Activated CD8-positive, alpha-beta T cell treated with anti-CD3 and anti-CD28 coated beads for 36 hours (primary cell): ENCODE results near the gene EID2. TPM values are rescaled to one million over a fixed set of nuclear protein-coding genes. Genes with fewer than 3 reads are reported as not detected.

Experiments used
- ATAC-seq: fragments of 200-7000 bp; cut with Tn5 transposase; one replicate; pipeline ENCODE4 v1.10.0; 2021; ENCODE audit warnings: mild to moderate bottlenecking, moderate library complexity
- CTCF ChIA-PET: fragments of 350-600 bp; sonication (Branson Sonifier 250); formaldehyde crosslinking; loops from one replicate; lab custom pipeline; 2021; ENCODE audit warnings: antibody characterized with exemption; lab: Charles Lee
- POLR2A ChIA-PET: fragments of 350-600 bp; sonication (Branson Sonifier 250); formaldehyde crosslinking; loops from one replicate; lab custom pipeline; 2021; ENCODE audit warnings: antibody characterized with exemption; lab: Charles Lee
- DNase-seq: peaks from one replicate; pipeline ENCODE4 v3.0.0-alpha.2; 2020
- H3K27ac Mint-ChIP-seq: one replicate; pipeline ENCODE4 v1.8.0; 2021; ENCODE audit warnings: mild to moderate bottlenecking, mixed read lengths
- H3K27me3 Mint-ChIP-seq: one replicate; pipeline ENCODE4 v1.8.0; 2021; ENCODE audit warnings: mixed read lengths
- H3K36me3 Mint-ChIP-seq: one replicate; pipeline ENCODE4 v1.8.0; 2021; ENCODE audit warnings: low read depth, mixed read lengths
- H3K4me1 Mint-ChIP-seq: one replicate; pipeline ENCODE4 v1.8.0; 2021; ENCODE audit warnings: low read depth, mixed read lengths
- H3K4me3 Mint-ChIP-seq: one replicate; pipeline ENCODE4 v1.8.0; 2021; ENCODE audit warnings: mild to moderate bottlenecking, moderate library complexity, mixed read lengths
- H3K9me3 Mint-ChIP-seq: one replicate; pipeline ENCODE4 v1.8.0; 2021; ENCODE audit warnings: mixed read lengths
- intact Hi-C: fragments of 100-400 bp; cut with micrococcal nuclease; formaldehyde crosslinking; loops from one replicate; pipeline ENCODE4 v1.10.0; 2022
- total RNA-seq, 2 experiments: library from RNA; stranded (reverse); gene quantifications; one replicate each; pipeline ENCODE4 v1.2.3, GENCODE V29; 2021
- TF ChIP-seq, protein P1 (sequence below): fragments of 200-600 bp; IDR thresholded peaks from one replicate; pipeline ENCODE4 v1.8.0; 2022; ENCODE audit warnings: antibody characterized with exemption, mild to moderate bottlenecking

EID2 gene
- total RNA-seq, 2 experiments from 2014 or later, result 11.1 to 11.7 TPM

DNA sequence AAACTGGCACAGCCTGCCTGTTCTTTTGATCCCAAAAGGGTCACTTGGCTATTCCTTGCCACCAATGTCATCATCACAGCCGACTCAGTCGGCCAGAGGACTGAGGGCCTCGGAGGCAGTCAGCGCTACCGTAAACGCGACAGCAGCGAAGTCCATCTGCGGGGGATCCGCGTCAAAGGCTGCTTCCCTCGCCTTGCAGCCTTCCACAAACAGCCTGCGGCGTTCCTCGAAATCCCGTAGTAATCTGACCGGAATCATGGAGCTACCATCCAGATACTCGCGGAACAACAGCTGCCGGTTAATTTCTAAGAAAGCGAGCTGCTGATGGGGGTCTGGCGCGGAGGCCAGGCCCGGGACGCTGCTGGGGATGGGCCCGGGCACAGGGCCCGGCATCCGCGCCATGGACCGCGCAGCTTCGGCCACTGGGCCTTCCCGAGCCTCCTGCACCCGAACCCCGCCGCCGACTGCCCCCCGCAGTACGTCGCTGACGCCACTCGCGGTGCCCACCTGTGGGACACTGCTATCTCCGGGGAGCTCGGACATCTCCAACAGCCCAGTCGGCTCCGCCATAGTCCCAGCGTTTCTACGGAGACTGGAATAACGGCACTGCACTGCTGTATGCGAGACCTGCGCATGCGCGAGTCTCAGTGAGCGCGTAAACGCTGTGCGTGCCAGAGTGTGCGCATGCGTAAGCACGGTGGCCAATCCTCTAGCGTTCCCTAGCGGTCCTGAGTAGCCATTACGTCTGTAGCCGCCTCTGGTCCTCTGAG, 7.5 kb downstream of the EID2 start, which contains the start of gene EID2B:
EID2B (minus strand) TSS at position 620 of the 770 bp plus-strand sequence; CDS start at position 570, 50 bp downstream.
- ChIA-PET CTCF (interaction anchor here (0.6 to 4.5 kb wide), 33 partner anchors 10 to 193 kb away, joined by 3 to 52 read pairs (median 4); partner anchors contain the start of genes DLL3, MED29, PAF1 and PLEKHG2), POLR2A (interaction anchor here (0.6 to 1.4 kb wide), 11 partner anchors 47 to 195 kb away, joined by 3 to 12 read pairs (median 3); partner anchors contain the start of genes RPS16, SAMD4B and SUPT5H)
- Mint-ChIP-seq H3K9me3 (no peaks in the 10 kb centered on the region), H3K27ac (peak within 1 kb of the TSS; percentile 85), H3K27me3 (no peaks in the 10 kb centered on the region), H3K36me3 (peaks cover 3% of the 10 kb centered on the region), H3K4me3 (peak within 1 kb of the TSS; percentile 92), H3K4me1 (peaks cover 22% of the 10 kb centered on the region)
- DNase-seq (peak; percentile 95), ATAC-seq (peak; percentile 99)
- TF ChIP-seq, protein P1, sequence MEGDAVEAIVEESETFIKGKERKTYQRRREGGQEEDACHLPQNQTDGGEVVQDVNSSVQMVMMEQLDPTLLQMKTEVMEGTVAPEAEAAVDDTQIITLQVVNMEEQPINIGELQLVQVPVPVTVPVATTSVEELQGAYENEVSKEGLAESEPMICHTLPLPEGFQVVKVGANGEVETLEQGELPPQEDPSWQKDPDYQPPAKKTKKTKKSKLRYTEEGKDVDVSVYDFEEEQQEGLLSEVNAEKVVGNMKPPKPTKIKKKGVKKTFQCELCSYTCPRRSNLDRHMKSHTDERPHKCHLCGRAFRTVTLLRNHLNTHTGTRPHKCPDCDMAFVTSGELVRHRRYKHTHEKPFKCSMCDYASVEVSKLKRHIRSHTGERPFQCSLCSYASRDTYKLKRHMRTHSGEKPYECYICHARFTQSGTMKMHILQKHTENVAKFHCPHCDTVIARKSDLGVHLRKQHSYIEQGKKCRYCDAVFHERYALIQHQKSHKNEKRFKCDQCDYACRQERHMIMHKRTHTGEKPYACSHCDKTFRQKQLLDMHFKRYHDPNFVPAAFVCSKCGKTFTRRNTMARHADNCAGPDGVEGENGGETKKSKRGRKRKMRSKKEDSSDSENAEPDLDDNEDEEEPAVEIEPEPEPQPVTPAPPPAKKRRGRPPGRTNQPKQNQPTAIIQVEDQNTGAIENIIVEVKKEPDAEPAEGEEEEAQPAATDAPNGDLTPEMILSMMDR, result peak; percentile 98
- intact Hi-C loops, result loop anchor here (5.0 to 10.0 kb wide), 2 partner anchors 58 to 90 kb away; no protein-coding TSS in a partner anchor

DNA sequence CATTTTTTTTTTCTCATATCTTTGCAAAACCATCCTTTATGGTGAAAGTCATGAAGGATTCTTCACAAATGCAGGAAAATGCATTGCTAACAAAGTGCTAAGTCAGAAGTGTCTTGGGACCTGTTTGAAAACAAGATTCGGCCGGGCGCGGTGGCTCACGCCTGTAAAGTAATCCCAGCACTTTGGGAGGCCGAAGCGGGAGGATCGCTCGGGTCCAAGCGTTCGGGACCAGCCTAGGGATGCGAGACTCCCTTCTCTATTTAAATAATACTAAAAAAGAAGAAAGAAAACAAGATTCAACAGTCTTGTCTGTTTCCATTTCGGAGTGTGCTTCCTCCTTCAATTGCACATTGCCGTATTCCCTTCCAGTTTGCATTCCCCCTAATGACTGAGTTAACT, 8.1 kb downstream of the EID2 start:
- ATAC-seq (no peak), DNase-seq (no peak)
- intact Hi-C loops, result loop anchor here (5.0 to 10.0 kb wide), 2 partner anchors 57 to 90 kb away; no protein-coding TSS in a partner anchor
- Mint-ChIP-seq H3K9me3 (no peaks in the 10 kb centered on the region), H3K4me3 (peak overlapping the region; percentile 92), H3K4me1 (peaks cover 19% of the 10 kb centered on the region), H3K27ac (peak overlapping the region; percentile 78), H3K27me3 (no peaks in the 10 kb centered on the region), H3K36me3 (peaks cover 3% of the 10 kb centered on the region)
- CTCF ChIA-PET, result interaction anchor here (0.6 to 4.5 kb wide), 22 partner anchors 11 to 144 kb away, joined by 3 to 52 read pairs (median 5); partner anchors contain the start of genes DLL3, PLEKHG2, RPS16 and SUPT5H
- POLR2A ChIA-PET, result interaction anchor here (0.7 to 1.2 kb wide), 5 partner anchors 47 to 189 kb away, joined by 3 read pairs; partner anchors contain the start of genes RPS16 and SAMD4B
- TF ChIP-seq, protein P1, result no peak

DNA sequence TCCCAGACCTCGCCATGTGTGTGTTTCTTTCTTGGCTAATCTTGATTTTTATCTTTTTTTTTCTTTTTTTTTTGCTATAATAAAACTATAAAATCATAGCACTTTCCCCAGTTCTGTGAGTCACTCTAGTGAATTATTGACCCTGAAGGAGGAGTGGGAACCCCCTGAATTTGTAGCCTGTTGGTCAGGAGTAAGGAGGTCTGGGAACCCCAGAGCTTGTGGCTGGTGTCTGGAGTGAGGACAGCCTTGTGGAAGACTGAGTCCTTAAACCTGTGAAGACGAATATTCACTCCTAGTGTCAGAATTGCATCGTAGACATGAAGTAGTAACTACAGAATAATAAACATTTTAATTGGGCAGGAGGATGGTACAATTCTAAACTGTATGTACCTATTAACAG, 14.8 kb downstream of the EID2 start:
- DNase-seq (no peak), ATAC-seq (no peak)
- Mint-ChIP-seq H3K27ac (no peak overlapping the region), H3K36me3 (peaks cover 3% of the 10 kb centered on the region), H3K9me3 (no peaks in the 10 kb centered on the region), H3K27me3 (no peaks in the 10 kb centered on the region), H3K4me3 (no peak overlapping the region), H3K4me1 (peaks cover 10% of the 10 kb centered on the region)
- CTCF ChIA-PET, result interaction anchor here (0.8 to 2.6 kb wide), 3 partner anchors 11 to 84 kb away, joined by 3 to 8 read pairs (median 3); no protein-coding TSS in a partner anchor
- intact Hi-C loops, result no loop called here
- TF ChIP-seq, protein P1, result no peak
- POLR2A ChIA-PET, result no interaction called here

DNA sequence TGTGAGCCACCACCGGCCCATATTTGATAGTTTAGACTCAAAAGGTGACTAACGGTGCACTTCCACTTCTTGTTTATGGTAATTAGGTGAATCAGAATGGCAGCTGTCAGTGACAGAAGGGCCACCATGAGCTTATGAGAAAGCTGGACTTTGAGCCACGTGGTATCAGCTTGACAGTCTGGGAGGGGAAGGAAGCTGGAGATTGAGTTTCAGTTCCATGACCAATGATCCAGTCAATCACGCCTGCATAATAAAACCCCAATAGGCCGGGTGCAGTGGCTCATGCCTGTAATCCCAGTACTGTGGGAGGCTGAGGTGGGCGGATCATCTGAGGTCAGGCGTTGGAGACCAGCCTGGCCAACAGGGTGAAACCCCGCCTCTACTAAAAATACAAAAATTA, 15.5 kb downstream of the EID2 start:
- no peak overlapping the region for H3K27ac Mint-ChIP-seq

More for the DNA sequence above, 15.5 kb downstream of the EID2 start:
- ChIA-PET POLR2A (no interaction called here), CTCF (interaction anchor here (1.3 to 2.6 kb wide), 2 partner anchors 22 to 26 kb away, joined by 4 to 8 read pairs; no protein-coding TSS in a partner anchor)
- TF ChIP-seq, protein P1, result no peak
- DNase-seq (no peak), ATAC-seq (no peak)
- intact Hi-C loops, result loop anchor here (5.0 kb wide), 1 partner anchor 77 kb away; the partner anchor contains the start of gene SUPT5H
- H3K36me3 Mint-ChIP-seq, result peaks cover 3% of the 10 kb centered on the region
- H3K27me3 Mint-ChIP-seq, result no peaks in the 10 kb centered on the region
- peaks cover 10% of the 10 kb centered on the region for H3K4me1 Mint-ChIP-seq
- no peak overlapping the region for H3K4me3 Mint-ChIP-seq
- H3K9me3 Mint-ChIP-seq, result no peaks in the 10 kb centered on the region
